ENCODE data around the gene DCP2.

DCP2 gene

DNA sequence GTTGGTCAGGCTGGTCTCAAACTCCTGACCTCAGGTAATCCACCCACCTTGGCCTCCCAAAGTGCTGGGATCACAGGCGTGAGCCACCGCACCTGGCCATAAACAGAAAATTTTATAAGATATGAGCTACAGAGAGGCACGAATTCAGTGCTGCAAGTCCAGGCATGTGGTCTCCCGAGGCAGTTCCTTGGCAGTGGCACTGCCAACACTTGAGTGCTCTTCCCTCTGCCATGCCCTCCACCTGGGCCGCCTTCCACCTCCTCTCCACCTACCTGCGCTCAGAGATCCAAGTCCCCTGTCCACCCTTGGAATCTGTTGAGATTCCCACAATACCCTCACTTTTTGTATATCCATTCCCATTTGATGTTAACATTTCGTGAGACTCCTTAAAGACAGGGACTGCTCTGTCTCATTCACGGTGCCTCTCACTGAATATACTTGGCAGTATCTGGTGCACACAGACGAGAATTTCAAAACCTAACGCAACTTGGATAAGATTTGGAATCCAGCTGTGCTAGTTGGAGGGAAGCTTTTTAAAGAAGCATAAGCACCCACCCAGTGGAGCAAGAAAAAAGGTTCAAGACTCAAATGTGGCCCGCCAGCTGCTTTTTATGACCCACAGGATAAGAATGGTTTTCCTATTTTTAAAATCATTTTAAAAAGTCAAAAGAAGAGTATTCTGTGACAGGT is 68.3 kb downstream of the DCP2 start:
- no peak overlapping the region for H3K4me3 ChIP-seq (ENCODE audit: low read depth, low read length)
- no peak for TF ChIP-seq POLR2A (IDR thresholded peaks at IDR 0.05; ENCODE audit: extremely low read depth, insufficient read length)
- TF ChIP-seq, protein P1, sequence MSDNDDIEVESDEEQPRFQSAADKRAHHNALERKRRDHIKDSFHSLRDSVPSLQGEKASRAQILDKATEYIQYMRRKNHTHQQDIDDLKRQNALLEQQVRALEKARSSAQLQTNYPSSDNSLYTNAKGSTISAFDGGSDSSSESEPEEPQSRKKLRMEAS (IDR thresholded peaks at IDR 0.05; ENCODE audit: low read depth, low read length) = no peak
- TF ChIP-seq, protein P2, sequence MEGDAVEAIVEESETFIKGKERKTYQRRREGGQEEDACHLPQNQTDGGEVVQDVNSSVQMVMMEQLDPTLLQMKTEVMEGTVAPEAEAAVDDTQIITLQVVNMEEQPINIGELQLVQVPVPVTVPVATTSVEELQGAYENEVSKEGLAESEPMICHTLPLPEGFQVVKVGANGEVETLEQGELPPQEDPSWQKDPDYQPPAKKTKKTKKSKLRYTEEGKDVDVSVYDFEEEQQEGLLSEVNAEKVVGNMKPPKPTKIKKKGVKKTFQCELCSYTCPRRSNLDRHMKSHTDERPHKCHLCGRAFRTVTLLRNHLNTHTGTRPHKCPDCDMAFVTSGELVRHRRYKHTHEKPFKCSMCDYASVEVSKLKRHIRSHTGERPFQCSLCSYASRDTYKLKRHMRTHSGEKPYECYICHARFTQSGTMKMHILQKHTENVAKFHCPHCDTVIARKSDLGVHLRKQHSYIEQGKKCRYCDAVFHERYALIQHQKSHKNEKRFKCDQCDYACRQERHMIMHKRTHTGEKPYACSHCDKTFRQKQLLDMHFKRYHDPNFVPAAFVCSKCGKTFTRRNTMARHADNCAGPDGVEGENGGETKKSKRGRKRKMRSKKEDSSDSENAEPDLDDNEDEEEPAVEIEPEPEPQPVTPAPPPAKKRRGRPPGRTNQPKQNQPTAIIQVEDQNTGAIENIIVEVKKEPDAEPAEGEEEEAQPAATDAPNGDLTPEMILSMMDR (IDR thresholded peaks at IDR 0.05; ENCODE audit: low read depth, low read length) = no peak
- TF ChIP-seq MYC (IDR thresholded peaks at IDR 0.05; ENCODE audit: low read depth, low read length) = no peak

DNA sequence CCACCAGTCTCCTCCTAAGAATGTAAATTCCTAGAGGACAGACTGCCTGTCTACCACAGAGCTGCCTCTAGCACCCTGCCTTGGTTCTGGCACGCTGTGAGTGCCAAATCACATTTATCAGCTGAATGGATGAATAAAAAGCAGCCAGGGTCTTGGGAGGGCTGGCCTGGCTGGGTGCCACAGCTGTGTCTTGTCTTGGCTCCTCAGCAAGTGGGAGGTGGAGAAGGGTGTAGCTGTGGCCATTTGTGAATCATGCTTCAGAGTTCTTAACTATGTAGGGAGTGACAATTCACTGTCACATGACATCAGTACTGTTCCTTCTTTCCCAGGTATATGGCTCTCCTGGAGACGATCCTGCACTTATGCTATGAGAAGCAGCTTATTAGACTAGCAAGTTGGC is 70.6 kb downstream of the DCP2 start:
- DNase-seq (ENCODE audit: low read depth) = no peak
- TF ChIP-seq MYC (IDR thresholded peaks at IDR 0.05; ENCODE audit: low read depth, low read length) = no peak
- TF ChIP-seq, protein P2 (IDR thresholded peaks at IDR 0.05; ENCODE audit: low read depth, low read length) = no peak
- no peak for TF ChIP-seq POLR2A (IDR thresholded peaks at IDR 0.05; ENCODE audit: extremely low read depth, insufficient read length)
- TF ChIP-seq, protein P1 (IDR thresholded peaks at IDR 0.05; ENCODE audit: low read depth, low read length) = no peak
- H3K4me3 ChIP-seq (ENCODE audit: low read depth, low read length) = no peak overlapping the region

More for the DNA sequence above, 68.3 kb downstream of the DCP2 start:
- no peak for DNase-seq (ENCODE audit: low read depth)

DNA sequence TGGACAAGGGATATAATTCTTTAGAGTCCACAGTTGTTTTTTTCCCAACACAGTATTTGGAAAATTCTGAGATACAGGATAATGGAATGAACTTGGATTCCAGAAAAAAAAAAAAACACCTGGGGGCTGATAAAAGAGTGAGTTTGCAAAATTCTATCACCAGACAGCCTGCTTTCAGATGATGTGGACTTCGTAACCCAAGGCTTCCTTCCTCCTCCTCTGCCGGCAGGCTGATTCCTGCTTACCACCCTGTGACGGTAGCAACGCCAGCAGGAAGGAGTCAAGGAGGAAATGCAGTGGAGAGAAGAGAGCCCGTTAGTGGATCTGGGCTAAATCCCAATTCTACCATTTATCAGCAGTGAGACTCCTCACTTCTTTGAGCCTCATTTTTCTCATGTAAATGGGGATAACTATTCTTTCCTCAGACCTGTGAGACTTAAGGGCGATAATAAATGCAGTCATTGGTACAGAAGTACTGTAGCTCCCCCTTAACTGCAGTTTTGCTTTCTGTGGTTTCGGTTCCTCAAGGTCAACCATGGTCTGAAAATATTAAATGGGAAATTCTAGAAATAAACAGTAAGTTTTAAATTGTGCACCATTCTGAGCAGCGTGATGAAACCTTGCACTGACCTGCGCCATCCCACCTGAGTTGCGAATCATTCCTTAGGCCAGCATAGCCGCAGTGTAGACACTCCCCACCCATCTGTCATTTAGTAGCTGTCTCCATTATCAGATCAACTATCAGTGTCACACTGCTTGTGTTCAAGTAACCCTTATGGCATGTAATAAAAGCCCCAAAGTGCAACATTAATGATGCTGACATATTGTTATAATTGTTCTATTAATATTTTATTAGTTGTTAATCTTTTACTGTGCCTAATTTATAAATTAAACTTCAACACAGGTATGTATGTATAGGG is 71.4 kb downstream of the DCP2 start:
- no peak overlapping the region for H3K4me3 ChIP-seq (ENCODE audit: low read depth, low read length)
- TF ChIP-seq MYC (IDR thresholded peaks at IDR 0.05; ENCODE audit: low read depth, low read length) = no peak
- TF ChIP-seq POLR2A (IDR thresholded peaks at IDR 0.05; ENCODE audit: extremely low read depth, insufficient read length) = no peak
- TF ChIP-seq, protein P2 (IDR thresholded peaks at IDR 0.05; ENCODE audit: low read depth, low read length) = no peak
- TF ChIP-seq, protein P1 (IDR thresholded peaks at IDR 0.05; ENCODE audit: low read depth, low read length) = no peak
- no peak for DNase-seq (ENCODE audit: low read depth)

DNA sequence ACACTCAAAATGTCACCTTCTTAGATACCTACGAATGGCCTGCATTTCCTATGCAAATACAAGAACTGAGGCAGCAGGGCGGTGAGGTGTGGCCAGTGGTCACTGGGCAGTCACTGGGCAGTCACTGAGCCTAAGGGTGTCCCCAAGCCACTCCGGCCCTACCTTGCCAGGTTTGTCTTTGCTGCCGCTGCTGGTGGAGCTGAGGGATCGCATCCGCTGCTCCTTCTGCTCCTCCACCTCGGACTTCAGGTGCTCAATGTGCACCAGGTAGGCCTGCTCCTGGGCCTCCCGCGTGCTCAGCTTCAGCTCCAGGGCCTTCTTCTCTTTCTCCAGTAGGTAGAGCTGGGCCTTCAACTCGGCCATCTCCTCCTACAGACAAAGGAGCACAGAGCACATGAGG is 72.3 kb downstream of the DCP2 start:
- H3K4me3 ChIP-seq (ENCODE audit: low read depth, low read length) = no peak overlapping the region
- no peak for TF ChIP-seq POLR2A (IDR thresholded peaks at IDR 0.05; ENCODE audit: extremely low read depth, insufficient read length)
- TF ChIP-seq, protein P1 (IDR thresholded peaks at IDR 0.05; ENCODE audit: low read depth, low read length) = no peak
- TF ChIP-seq MYC (IDR thresholded peaks at IDR 0.05; ENCODE audit: low read depth, low read length) = no peak
- DNase-seq (ENCODE audit: low read depth) = no peak

DNA sequence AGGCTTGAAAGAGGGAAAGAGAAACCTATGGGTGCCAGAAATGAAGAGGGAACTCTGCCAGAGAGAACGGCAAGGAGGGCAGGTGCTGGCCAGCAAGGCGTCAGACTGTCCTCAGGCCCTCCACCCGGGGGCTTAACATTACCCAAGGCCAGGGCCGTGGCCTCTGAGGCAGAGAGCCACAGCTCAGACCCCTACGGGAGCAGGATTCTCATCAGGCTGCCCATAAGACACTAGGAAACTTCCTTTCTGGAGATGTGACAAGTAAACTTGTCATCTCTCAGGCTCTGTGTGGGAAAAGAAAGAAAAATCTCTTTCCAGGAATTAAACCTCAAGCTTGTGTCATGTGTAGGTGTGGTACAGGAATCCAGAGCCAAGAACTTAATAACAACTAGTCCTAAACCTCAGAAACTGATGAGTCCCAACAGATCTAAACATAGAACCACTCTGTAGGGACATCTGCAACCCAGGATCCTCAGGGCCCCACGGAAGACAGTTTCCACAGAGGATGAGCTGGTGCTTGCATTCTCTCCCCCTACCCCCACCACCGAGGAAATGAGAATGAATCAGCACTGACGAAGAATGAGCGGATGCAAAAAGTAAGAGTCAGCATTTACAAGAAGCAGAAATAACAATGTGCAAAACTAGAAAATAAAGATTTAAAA is 74.3 kb downstream of the DCP2 start:
- TF ChIP-seq, protein P2 (IDR thresholded peaks at IDR 0.05; ENCODE audit: low read depth, low read length) = no peak
- TF ChIP-seq POLR2A (IDR thresholded peaks at IDR 0.05; ENCODE audit: extremely low read depth, insufficient read length) = no peak
- TF ChIP-seq, protein P1 (IDR thresholded peaks at IDR 0.05; ENCODE audit: low read depth, low read length) = no peak
- TF ChIP-seq MYC (IDR thresholded peaks at IDR 0.05; ENCODE audit: low read depth, low read length) = no peak
- DNase-seq (ENCODE audit: low read depth) = no peak
- no peak overlapping the region for H3K4me3 ChIP-seq (ENCODE audit: low read depth, low read length)
